ENCODE results near the gene TAS2R1.

The TAS2R1 gene, protein sequence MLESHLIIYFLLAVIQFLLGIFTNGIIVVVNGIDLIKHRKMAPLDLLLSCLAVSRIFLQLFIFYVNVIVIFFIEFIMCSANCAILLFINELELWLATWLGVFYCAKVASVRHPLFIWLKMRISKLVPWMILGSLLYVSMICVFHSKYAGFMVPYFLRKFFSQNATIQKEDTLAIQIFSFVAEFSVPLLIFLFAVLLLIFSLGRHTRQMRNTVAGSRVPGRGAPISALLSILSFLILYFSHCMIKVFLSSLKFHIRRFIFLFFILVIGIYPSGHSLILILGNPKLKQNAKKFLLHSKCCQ

DNA sequence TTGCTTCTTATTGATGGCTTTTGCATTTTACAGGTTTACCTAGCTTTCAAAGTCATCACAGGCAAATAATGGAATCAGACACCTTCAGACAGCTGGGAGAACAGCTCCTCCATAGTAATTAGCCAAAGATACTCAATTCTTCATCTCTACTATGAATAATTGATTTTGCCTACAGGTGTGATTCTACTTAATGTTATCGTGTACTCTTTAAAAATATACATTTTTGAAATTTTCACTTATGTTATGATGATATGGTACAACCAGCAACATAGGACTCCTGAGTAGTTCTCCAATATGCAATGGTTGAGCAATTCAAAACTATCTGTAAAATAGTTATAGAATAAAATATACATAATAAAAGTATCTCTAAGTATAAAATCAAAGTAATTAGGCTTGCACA lies at the start of gene TAS2R1:
Gene TAS2R1, minus strand, starts transcription at position 101 of the 400 bp plus-strand sequence. CDS start 319 bp downstream, outside the sequence.
- no peak for DNase-seq

DNA sequence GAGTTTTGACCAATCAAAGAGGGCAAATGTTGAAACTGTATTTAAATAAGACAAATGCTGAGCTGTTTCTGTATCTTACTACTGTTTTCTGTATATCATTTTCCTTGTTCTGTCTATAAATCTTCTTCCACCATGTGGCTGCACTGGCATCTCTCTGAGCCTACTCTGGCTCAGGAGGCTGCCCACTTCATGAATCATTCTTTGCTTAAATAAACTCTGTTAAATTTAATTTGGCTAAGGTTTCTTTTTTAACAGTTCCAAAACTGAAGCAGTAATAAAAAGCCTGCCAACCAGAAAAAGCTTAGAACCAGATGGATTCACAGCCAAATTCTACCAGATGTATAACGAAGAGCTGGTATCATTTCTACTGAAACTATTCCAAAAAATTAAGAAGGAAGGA lies 40.2 kb upstream of the TAS2R1 start:
- DNase-seq, result no peak

GRCh38 chr5:9667906-9668305 lies 37.8 kb upstream of the TAS2R1 start:
- DNase-seq, result no peak

- no peak for DNase-seq
Measured at GRCh38 chr5:9663891-9664290, 33.7 kb upstream of the TAS2R1 start.

DNA sequence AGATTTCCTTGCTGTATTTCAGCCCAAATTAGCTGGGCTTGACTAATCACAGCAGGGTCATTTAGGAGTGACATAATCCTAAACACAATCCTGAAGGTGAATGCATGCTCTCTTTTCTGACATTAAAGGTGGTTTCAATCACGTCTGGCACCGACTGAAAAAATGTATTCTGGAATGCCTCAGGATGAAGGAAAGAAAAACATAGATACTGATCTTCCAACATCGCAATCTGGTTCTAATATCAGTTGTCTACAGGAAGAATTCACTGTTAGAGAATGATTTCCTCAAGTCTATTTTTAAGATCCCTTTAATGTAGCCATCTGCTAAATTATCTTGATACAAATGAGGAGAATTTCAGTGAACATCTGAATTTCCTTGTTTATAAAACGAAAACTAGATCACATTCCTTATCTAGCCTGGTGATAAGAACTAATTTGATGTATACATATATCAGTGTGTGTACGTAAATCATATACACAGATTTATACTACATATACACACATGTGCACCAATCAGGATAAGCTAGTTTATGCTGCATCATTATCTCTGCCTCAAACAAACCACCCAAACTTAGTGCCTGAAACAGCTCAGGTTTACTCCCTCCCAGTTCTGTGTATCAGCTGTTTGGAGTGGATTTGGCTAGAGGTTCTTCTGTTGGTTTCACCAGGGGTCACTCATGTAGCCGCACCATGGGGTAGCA lies 31.3 kb upstream of the TAS2R1 start:
- DNase-seq, result no peak

DNA sequence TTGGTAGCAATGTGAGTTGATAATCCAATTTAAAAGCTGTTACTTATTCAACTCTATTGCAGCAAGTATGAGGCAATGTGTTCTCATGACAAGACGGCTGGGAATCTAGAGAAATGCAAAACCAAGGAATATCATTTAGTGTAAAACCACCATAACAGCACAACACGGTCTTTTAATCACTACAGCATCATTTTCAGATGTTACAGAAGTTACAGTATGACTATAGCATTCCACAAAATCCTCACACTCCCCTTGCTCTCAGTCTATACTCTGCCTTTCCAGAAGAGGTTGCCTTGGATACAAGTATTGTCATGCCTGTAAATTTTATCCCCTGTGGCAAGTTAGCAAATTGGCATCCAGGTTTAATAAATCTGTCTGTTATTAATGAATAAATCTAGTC lies 28.6 kb upstream of the TAS2R1 start:
- no peak for DNase-seq

DNA sequence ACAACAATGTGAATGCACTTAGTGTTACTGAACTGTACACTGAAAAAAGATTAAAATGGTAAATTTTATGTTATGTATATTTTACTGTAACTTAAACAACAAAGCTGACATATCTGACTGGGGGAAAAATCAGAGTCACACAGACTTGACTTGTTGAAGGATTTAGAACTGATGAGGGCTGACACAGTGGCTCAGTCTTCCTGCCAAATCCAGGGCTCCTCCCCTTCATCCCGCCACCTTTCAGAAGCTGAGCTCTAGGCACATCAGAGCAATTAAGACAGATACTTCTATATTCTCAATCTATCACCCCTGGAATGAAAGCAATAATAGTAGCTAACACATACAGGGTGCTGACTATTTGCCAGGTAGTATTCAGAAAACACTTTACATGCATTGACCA lies 27.7 kb upstream of the TAS2R1 start:
- no peak for DNase-seq

GRCh38 chr5:9655641-9656040 lies 25.5 kb upstream of the TAS2R1 start:
- peak; percentile 26 for DNase-seq

DNA sequence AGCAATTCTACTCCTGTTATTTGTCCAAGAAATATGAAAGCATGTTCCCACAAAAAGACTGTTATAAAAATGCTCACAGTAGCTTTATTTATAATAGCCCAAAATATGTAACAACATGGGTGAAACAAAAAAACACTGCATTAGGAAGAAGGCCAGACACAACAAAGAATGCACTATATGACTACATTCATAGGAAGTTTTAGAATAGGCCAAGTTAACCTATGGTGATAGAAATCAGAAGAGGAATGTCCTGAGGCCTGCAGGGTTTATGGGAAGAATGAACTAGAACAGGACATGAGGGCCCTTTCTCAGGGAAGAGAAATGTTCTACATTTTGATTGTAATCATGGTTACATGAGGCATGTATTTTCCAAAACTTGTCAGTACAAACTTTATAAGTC lies 24.7 kb upstream of the TAS2R1 start:
- no peak for DNase-seq

- DNase-seq, result peak; percentile 75
Measured at GRCh38 chr5:9653811-9654210, 23.7 kb upstream of the TAS2R1 start.

DNA sequence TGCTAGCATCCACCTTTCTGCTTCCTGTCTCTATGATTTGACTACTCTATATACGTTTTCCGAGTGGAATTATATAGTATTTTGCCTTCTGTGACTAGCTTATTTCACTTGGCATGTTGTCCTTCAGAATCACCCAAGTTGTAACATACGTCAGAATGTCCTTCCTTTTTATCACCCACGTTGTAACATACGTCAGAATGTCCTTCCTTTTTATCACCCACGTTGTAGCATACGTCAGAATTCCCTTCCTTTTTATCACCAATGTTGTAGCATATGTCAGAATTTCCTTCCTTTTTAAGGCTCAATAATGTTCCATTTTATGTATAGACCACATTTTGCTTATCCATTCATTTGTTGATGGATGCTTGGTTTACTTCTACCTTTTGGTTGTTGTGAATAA lies 22.9 kb upstream of the TAS2R1 start:
- DNase-seq, result no peak

DNA sequence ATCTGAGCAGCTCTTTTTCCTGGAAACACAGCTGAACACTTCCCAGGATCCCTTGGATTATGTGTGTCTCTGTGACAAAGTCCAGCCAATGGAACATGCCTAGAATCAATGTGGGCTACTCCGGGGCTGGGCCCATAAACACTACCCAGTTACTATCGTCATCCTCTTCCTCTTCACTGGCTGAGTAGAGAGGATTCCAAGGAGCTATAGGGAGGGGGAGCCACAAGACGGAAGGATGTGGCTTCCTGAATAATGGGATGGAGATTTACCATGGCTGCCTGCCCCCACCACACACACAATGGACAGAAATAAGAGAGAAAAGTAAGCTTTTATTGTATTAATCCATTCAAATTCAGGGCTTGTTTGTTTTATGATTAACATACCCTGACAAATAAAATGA lies 22.1 kb upstream of the TAS2R1 start:
- no peak for DNase-seq

GRCh38 chr5:9646843-9647242 lies 16.7 kb upstream of the TAS2R1 start:
- no peak for DNase-seq

GRCh38 chr5:9644630-9645029 lies 14.5 kb upstream of the TAS2R1 start:
- DNase-seq, result no peak

- DNase-seq, result no peak
Measured at GRCh38 chr5:9642621-9643020, 12.5 kb upstream of the TAS2R1 start.

- DNase-seq, result no peak
Measured at GRCh38 chr5:9641806-9642355, 11.7 kb upstream of the TAS2R1 start.

DNA sequence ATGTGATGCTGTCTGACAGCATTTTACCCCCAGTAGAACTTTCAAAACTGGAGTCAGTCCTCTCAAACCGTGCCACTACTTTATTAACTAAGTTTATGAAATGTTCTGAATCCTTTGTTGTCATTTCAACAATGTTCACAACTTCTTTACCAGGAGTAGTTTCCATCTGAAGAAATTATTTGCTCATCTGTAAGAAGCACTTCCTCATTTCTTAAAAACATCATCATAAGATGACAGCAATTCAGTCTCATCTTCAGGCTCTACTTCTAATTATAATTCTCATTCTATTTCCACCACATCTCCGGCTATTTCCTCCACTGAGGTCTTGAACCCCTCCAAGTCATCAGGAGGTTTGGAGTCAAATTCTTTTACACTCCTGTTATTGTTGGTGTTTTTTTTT lies 2.3 kb upstream of the TAS2R1 start:
- no peak for DNase-seq

GRCh38 chr5:9627541-9627940 lies 2.6 kb downstream of the TAS2R1 start:
- DNase-seq, result no peak

- DNase-seq, result no peak
Measured at GRCh38 chr5:9626955-9627354, 3.2 kb downstream of the TAS2R1 start.

GRCh38 chr5:9625731-9626130 lies 4.4 kb downstream of the TAS2R1 start:
- DNase-seq, result no peak

DNA sequence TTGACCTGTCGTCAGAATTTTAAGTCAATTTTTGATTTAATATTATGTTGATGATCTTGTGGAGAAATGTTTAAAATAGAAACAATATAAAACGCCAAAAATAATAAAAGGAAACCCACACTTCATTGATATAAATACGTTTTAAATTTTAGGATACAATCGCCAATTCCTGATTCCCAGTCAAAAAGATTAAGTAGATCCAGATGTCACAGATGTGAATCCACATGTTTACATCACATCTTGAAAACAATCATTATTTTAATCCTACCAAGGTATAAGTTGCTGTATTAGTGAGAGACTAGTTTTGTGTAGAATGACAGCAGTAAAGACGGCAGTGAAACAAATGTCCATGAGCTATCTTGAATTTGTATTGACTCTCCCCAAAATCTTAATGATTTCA lies 4.9 kb downstream of the TAS2R1 start:
- no peak for DNase-seq

GRCh38 chr5:9624196-9624947 lies 5.8 kb downstream of the TAS2R1 start:
- DNase-seq, result no peak

GRCh38 chr5:9623661-9624060 lies 6.5 kb downstream of the TAS2R1 start:
- DNase-seq, result no peak

- DNase-seq, result peak; percentile 18
Measured at GRCh38 chr5:9622971-9623421, 7.2 kb downstream of the TAS2R1 start.

Measured in OCI-M1 (cell line).